K562 (cell line): Measurements from ENCODE around the gene KIFAP3.

ENCODE experiments used
- ETV5 ChIP-seq: sonication (generic); formaldehyde crosslinking; IDR thresholded peaks from 2 replicates; pipeline ENCODE4 v1.4.0; 2020; ENCODE audit warnings: low read depth, mild to moderate bottlenecking, missing genetic modification reagents
- USF1 ChIP-seq: sonication (generic); formaldehyde crosslinking; IDR thresholded peaks from 2 replicates; pipeline ENCODE4 v1.9.0; 2022; ENCODE audit warnings: mild to moderate bottlenecking, missing genetic modification reagents

GRCh38 chr1:170075186-170075585 lies 691 bp upstream of the KIFAP3 start:
- TF ChIP-seq ETV5 (CRISPR knock-in tag) (no peak), USF1 (CRISPR knock-in tag) (no peak)
